ENCODE results near the gene KRT6B. TPM values are rescaled to one million over a fixed set of nuclear protein-coding genes. Genes with fewer than 3 reads are reported as not detected.

KRT6B gene
- total and polyA plus RNA-seq, 9 of the 15 experiments (the other 6 are each of a cell fraction or from before 2014, with no cell fraction given), result not detected

- ChIA-PET POLR2A (interaction anchor here (0.7 kb wide), 1 partner anchor 253 kb away, joined by 3 read pairs; no protein-coding TSS in a partner anchor), CTCF (ENCODE audit: low intra/inter-chr PET ratio) (no interaction called here)
- DNase-seq (ENCODE audit: extremely low read depth in 1 of 4, low spot score in 3 of 4) (no peak), FAIRE-seq (no peak), ATAC-seq (no peak)
- Histone ChIP-seq H3K4me3 (no peak overlapping the region), H2AFZ (ENCODE audit: low read depth, low read length) (no peak overlapping the region), H3K9ac (ENCODE audit: insufficient read depth in 1 of 2, low read depth in 2 of 2, low read length in 2 of 2) (no peak overlapping the region), H4K20me1 (replicated peaks; ENCODE audit: control insufficient read depth, insufficient read depth, low read length) (no peaks in the 10 kb centered on the region; the same call in 1 of the 2 replicates), H3K79me2 (ENCODE audit: control insufficient read depth, insufficient read depth, low read length) (no peaks in the 10 kb centered on the region), H3K36me3 (ENCODE audit: control insufficient read depth, insufficient read depth, low read length) (no peaks in the 10 kb centered on the region), H3K4me2 (ENCODE audit: insufficient read depth, low read length) (no peak overlapping the region), H3K27ac (ENCODE audit: extremely low read depth, low read depth, low read length) (no peak overlapping the region), H3K9me3 (replicated peaks; ENCODE audit: control insufficient read depth, insufficient read depth, low read depth, low read length) (no peaks in the 10 kb centered on the region), H3K9me1 (ENCODE audit: control insufficient read depth, insufficient read depth, low read length) (no peaks in the 10 kb centered on the region), H3K27me3 (ENCODE audit: control insufficient read depth in 2 of 2, insufficient read depth in 2 of 2, low read length in 2 of 2) (peaks cover 2 to 34% of the 10 kb centered on the region in 2 experiments; a peak in 2 of 5 replicates), H3K4me1 (replicated peaks in 1 of 2; ENCODE audit: control insufficient read depth in 2 of 2, insufficient read depth in 2 of 2, low read length in 2 of 2) (no peaks in the 10 kb centered on the region)
- WGBS (ENCODE audit: insufficient coverage, low coverage, missing lambda C conversion rate), result under 1% methylated on average over 6 of the region's 6 CpGs
- intact Hi-C loops (cut with micrococcal nuclease), result no loop called here
- in situ Hi-C loops (cut with MboI), result no loop called here
- no TSS peak for BruUV-seq (replicated peaks)
- TF ChIP-seq MECOM (CRISPR knock-in tag; IDR thresholded peaks at IDR 0.05), result no peak
- TF ChIP-seq NFE2 (IDR thresholded peaks at IDR 0.05; ENCODE audit: low read depth), result no peak
- TF ChIP-seq NEUROD1 (IDR thresholded peaks at IDR 0.05; ENCODE audit: borderline replicate concordance, low read depth, low read length, partially characterized antibody), result no peak
- no peak for TF ChIP-seq PRPF4 (IDR thresholded peaks at IDR 0.05; ENCODE audit: insufficient read depth, low read depth, low read length, poor library complexity, severe bottlenecking)
- TF ChIP-seq TCF3 (CRISPR knock-in tag; IDR thresholded peaks at IDR 0.05), result peak; percentile 45; the same call in 1 of the 2 replicates
- 0 out of 2 replicates have a peak, but pooled peaks have one; percentile 25 for TF ChIP-seq FOSL1 (tag; conservative IDR thresholded peaks at IDR 0.05)
- TF ChIP-seq ZEB2 (IDR thresholded peaks at IDR 0.05), result no peak
- TF ChIP-seq SMAD4 (CRISPR knock-in tag; conservative IDR thresholded peaks at IDR 0.05), result no peak
- TF ChIP-seq NFIX (CRISPR knock-in tag; IDR thresholded peaks at IDR 0.05; ENCODE audit: low read depth), result no peak
- TF ChIP-seq SPI1 (IDR thresholded peaks at IDR 0.05; ENCODE audit: borderline replicate concordance, low read depth, low read length), result 0 out of 2 replicates have a peak, but pooled peaks have one; percentile 9
- no peak for TF ChIP-seq IRF9 (tag; IDR thresholded peaks at IDR 0.05)
- TF ChIP-seq JUN (IDR thresholded peaks at IDR 0.05; ENCODE audit: borderline replicate concordance, low read depth, low read length), result no peak
- TF ChIP-seq JUN (CRISPR knock-in tag; IDR thresholded peaks at IDR 0.05; ENCODE audit: borderline replicate concordance), result no peak
- peak; percentile 55; the same call in 1 of the 2 replicates for TF ChIP-seq VEZF1 (CRISPR knock-in tag; IDR thresholded peaks at IDR 0.05)
- no peak for TF ChIP-seq ELF2 (CRISPR knock-in tag; IDR thresholded peaks at IDR 0.05)
- TF ChIP-seq HMGXB4 (CRISPR knock-in tag; IDR thresholded peaks at IDR 0.05), result no peak
These were observed 5.4 kb downstream of the KRT6B start for GRCh38 chr12:52446367-52447045.
